Measurements from ENCODE around the gene SLC2A6.
"Not testable (repeated sequence)": the region's sequence is repeated elsewhere in the genome, so short reads cannot be mapped to it uniquely, and the experiment has no call there.

The SLC2A6 gene

GRCh38 chr9:133457233-133457632 is 21.7 kb downstream of the SLC2A6 start:
- Histone ChIP-seq H3K36me3 (ENCODE audit: control insufficient read depth, insufficient read depth, low read length) (no peaks in the 10 kb centered on the region; the same call in 1 of the 2 replicates), H3K27me3 (ENCODE audit: control insufficient read depth, insufficient read depth, low read length) (no peaks in the 10 kb centered on the region), H3K4me3 (ENCODE audit: low read length) (no peak overlapping the region), H3K4me1 (ENCODE audit: control insufficient read depth, insufficient read depth, low read length) (peaks cover 3% of the 10 kb centered on the region; the same call in 1 of the 2 replicates), H3K9me3 (ENCODE audit: control insufficient read depth, insufficient read depth, low read length) (no peaks in the 10 kb centered on the region), H3K27ac (ENCODE audit: low read length) (no peak overlapping the region)
- no CpG with 5 or more reads among the region's 13 CpGs for WGBS (ENCODE audit: insufficient coverage, insufficient read length)
- no peak for DNase-seq (ENCODE audit: low read depth, low spot score)

- Histone ChIP-seq H3K9me3 (ENCODE audit: control insufficient read depth, insufficient read depth, low read length) (no peaks in the 10 kb centered on the region), H3K36me3 (ENCODE audit: control insufficient read depth, insufficient read depth, low read length) (no peaks in the 10 kb centered on the region; the same call in 1 of the 2 replicates), H3K4me3 (ENCODE audit: low read length) (no peak overlapping the region), H3K27ac (ENCODE audit: low read length) (no peak overlapping the region), H3K4me1 (ENCODE audit: control insufficient read depth, insufficient read depth, low read length) (peaks cover 3% of the 10 kb centered on the region; the same call in 1 of the 2 replicates), H3K27me3 (ENCODE audit: control insufficient read depth, insufficient read depth, low read length) (no peaks in the 10 kb centered on the region)
- DNase-seq (ENCODE audit: low read depth, low spot score) = no peak
- no CpG with 5 or more reads among the region's 9 CpGs for WGBS (ENCODE audit: insufficient coverage, insufficient read length)
Observed at GRCh38 chr9:133456409-133456808, 22.5 kb downstream of the SLC2A6 start.

DNA sequence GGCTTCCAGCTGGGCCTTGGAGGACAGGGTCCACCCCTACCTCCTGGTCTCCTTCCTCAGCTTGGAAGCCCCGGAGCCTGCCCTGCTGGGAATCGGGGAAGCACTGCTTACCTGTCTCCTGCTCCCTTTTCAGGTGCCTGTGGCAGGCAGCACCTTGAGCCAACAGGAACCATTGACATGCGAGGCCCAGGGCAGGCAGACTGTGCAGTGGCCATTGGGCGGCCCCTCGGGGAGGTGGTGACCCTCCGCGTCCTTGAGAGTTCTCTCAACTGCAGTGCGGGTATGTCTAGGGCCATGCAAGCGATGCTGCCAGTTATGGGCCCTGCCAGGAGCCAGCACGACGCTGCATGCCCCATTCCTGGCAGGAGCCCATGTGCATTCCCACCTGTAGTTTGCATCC is 23.0 kb downstream of the SLC2A6 start:
- Histone ChIP-seq H3K27me3 (ENCODE audit: control insufficient read depth, insufficient read depth, low read length) (no peaks in the 10 kb centered on the region), H3K36me3 (ENCODE audit: control insufficient read depth, insufficient read depth, low read length) (no peaks in the 10 kb centered on the region; the same call in 1 of the 2 replicates), H3K27ac (ENCODE audit: low read length) (no peak overlapping the region), H3K4me1 (ENCODE audit: control insufficient read depth, insufficient read depth, low read length) (peaks cover 1% of the 10 kb centered on the region; the same call in 1 of the 2 replicates), H3K4me3 (ENCODE audit: low read length) (no peak overlapping the region), H3K9me3 (ENCODE audit: control insufficient read depth, insufficient read depth, low read length) (no peaks in the 10 kb centered on the region)
- DNase-seq (ENCODE audit: low read depth, low spot score) = no peak
- no CpG with 5 or more reads among the region's 11 CpGs for WGBS (ENCODE audit: insufficient coverage, insufficient read length)

GRCh38 chr9:133454943-133455673 is 23.8 kb downstream of the SLC2A6 start:
- no peaks in the 10 kb centered on the region; the same call in 1 of the 2 replicates for H3K36me3 ChIP-seq (ENCODE audit: control insufficient read depth, insufficient read depth, low read length)
- H3K27ac ChIP-seq (ENCODE audit: low read length) = no peak overlapping the region
- WGBS (ENCODE audit: insufficient coverage, insufficient read length) = no CpG with 5 or more reads among the region's 20 CpGs
- DNase-seq (ENCODE audit: low read depth, low spot score) = no peak
- no peak overlapping the region for H3K4me3 ChIP-seq (ENCODE audit: low read length)
- H3K4me1 ChIP-seq (ENCODE audit: control insufficient read depth, insufficient read depth, low read length) = peaks cover 1% of the 10 kb centered on the region; the same call in 1 of the 2 replicates
- no peaks in the 10 kb centered on the region for H3K9me3 ChIP-seq (ENCODE audit: control insufficient read depth, insufficient read depth, low read length)
- H3K27me3 ChIP-seq (ENCODE audit: control insufficient read depth, insufficient read depth, low read length) = no peaks in the 10 kb centered on the region

GRCh38 chr9:133454325-133454724 is 24.6 kb downstream of the SLC2A6 start:
- Histone ChIP-seq H3K9me3 (ENCODE audit: control insufficient read depth, insufficient read depth, low read length) (no peaks in the 10 kb centered on the region), H3K4me1 (ENCODE audit: control insufficient read depth, insufficient read depth, low read length) (peaks cover 1% of the 10 kb centered on the region; the same call in 1 of the 2 replicates), H3K4me3 (ENCODE audit: low read length) (no peak overlapping the region), H3K27ac (ENCODE audit: low read length) (no peak overlapping the region), H3K36me3 (ENCODE audit: control insufficient read depth, insufficient read depth, low read length) (no peaks in the 10 kb centered on the region; the same call in 1 of the 2 replicates), H3K27me3 (ENCODE audit: control insufficient read depth, insufficient read depth, low read length) (no peaks in the 10 kb centered on the region)
- DNase-seq (ENCODE audit: low read depth, low spot score) = no peak
- whole genome bisulfite sequencing (ENCODE audit: insufficient coverage, insufficient read length) = no CpG with 5 or more reads among the region's 19 CpGs

DNA sequence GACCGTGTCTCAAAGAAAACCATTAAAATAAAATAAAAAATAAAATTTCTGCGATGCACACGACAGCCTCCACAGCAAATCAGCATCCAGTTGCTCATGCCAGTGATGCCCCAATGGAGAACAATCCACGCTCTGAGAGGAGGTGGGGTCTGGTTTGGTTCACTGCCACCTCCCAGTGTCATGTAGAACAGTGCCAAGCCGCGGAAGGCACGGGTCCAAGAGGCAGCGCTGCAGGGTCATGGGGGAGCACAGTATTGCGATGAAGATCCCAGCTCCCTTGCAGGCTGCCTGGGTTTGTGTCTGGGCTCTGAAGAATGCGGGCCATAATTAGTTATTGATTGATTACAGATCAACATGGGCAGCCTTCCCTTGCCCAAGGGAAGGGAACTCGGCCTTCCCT is 25.2 kb downstream of the SLC2A6 start:
- WGBS (ENCODE audit: insufficient coverage, insufficient read length) = no CpG with 5 or more reads among the region's 11 CpGs
- Histone ChIP-seq H3K4me3 (ENCODE audit: low read length) (no peak overlapping the region), H3K36me3 (ENCODE audit: control insufficient read depth, insufficient read depth, low read length) (no peaks in the 10 kb centered on the region; the same call in 1 of the 2 replicates), H3K4me1 (ENCODE audit: control insufficient read depth, insufficient read depth, low read length) (no peaks in the 10 kb centered on the region), H3K27me3 (ENCODE audit: control insufficient read depth, insufficient read depth, low read length) (no peaks in the 10 kb centered on the region), H3K9me3 (ENCODE audit: control insufficient read depth, insufficient read depth, low read length) (no peaks in the 10 kb centered on the region), H3K27ac (ENCODE audit: low read length) (no peak overlapping the region)
- DNase-seq (ENCODE audit: low read depth, low spot score) = no peak

- Histone ChIP-seq H3K4me3 (ENCODE audit: low read length) (no peak overlapping the region), H3K27ac (ENCODE audit: low read length) (no peak overlapping the region), H3K4me1 (ENCODE audit: control insufficient read depth, insufficient read depth, low read length) (no peaks in the 10 kb centered on the region), H3K27me3 (ENCODE audit: control insufficient read depth, insufficient read depth, low read length) (no peaks in the 10 kb centered on the region), H3K36me3 (ENCODE audit: control insufficient read depth, insufficient read depth, low read length) (no peaks in the 10 kb centered on the region; the same call in 1 of the 2 replicates), H3K9me3 (ENCODE audit: control insufficient read depth, insufficient read depth, low read length) (no peaks in the 10 kb centered on the region)
- no peak for DNase-seq (ENCODE audit: low read depth, low spot score)
- WGBS (ENCODE audit: insufficient coverage, insufficient read length) = no CpG with 5 or more reads among the region's 7 CpGs
Observed at GRCh38 chr9:133452562-133452961, 26.3 kb downstream of the SLC2A6 start.

DNA sequence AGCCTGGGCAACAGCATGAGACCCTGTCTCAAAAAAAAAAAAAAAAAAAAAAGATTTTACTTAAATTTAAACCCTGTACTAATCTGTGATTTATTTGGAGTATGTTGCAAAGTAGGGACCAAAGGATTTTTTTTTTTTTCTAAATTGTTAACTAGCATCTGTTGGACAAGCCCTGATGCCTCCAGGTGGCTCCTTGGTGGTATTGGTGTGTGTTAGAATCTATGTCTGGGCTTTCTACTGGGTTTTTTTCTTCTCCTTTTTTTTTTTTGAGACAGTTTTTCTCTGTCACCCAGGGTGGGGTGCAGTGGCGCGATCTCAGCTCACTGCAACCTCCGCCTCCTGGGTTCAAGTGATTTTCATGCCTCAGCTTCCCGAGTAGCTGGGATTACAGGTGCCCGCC is 27.0 kb downstream of the SLC2A6 start:
- H3K36me3 ChIP-seq (ENCODE audit: control insufficient read depth, insufficient read depth, low read length); DNase-seq (ENCODE audit: low read depth, low spot score); H3K9me3 ChIP-seq (ENCODE audit: control insufficient read depth, insufficient read depth, low read length); H3K4me1 ChIP-seq (ENCODE audit: control insufficient read depth, insufficient read depth, low read length); H3K27me3 ChIP-seq (ENCODE audit: control insufficient read depth, insufficient read depth, low read length); H3K4me3 ChIP-seq (ENCODE audit: low read length); H3K27ac ChIP-seq (ENCODE audit: low read length): not testable (repeated sequence)
- WGBS (ENCODE audit: insufficient coverage, insufficient read length) = no CpG with 5 or more reads among the region's 5 CpGs

GRCh38 chr9:133449760-133450159 is 29.1 kb downstream of the SLC2A6 start:
- WGBS (ENCODE audit: insufficient coverage, insufficient read length) = no CpG with 5 or more reads among the region's 12 CpGs
- Histone ChIP-seq H3K4me3 (ENCODE audit: low read length) (no peak overlapping the region), H3K9me3 (ENCODE audit: control insufficient read depth, insufficient read depth, low read length) (no peaks in the 10 kb centered on the region), H3K4me1 (ENCODE audit: control insufficient read depth, insufficient read depth, low read length) (no peaks in the 10 kb centered on the region), H3K27ac (ENCODE audit: low read length) (no peak overlapping the region), H3K27me3 (ENCODE audit: control insufficient read depth, insufficient read depth, low read length) (no peaks in the 10 kb centered on the region), H3K36me3 (ENCODE audit: control insufficient read depth, insufficient read depth, low read length) (no peaks in the 10 kb centered on the region)
- no peak for DNase-seq (ENCODE audit: low read depth, low spot score)

DNA sequence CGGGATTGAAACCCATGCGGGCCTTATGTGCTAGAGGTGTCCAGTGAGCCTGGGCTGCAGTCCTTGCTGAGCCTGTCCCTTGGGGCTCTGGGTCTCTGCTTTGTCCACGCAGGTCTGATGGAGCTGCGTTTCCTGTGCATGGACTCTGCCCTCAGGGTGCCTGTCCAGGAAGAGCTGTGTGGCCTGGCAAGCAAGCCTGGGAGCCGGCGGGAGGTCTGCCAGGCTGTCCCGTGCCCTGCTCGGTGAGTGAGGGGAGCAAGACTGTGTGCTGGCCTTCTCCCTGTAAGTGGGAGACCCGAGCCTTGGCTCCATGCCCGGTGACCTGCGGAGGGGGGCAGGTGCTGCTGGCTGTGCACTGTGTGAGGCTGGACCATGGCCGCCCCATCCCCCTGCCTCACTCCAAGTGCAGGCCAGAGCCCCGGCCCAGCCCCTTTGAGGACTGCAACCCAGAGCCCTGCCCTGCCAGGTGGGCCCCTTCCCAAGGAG is 30.4 kb downstream of the SLC2A6 start:
- no peak for DNase-seq (ENCODE audit: low read depth, low spot score)
- H3K4me3 ChIP-seq (ENCODE audit: low read length) = no peak overlapping the region
- WGBS (ENCODE audit: insufficient coverage, insufficient read length) = no CpG with 5 or more reads among the region's 13 CpGs
- H3K27ac ChIP-seq (ENCODE audit: low read length) = no peak overlapping the region
- no peaks in the 10 kb centered on the region for H3K9me3 ChIP-seq (ENCODE audit: control insufficient read depth, insufficient read depth, low read length)
- no peaks in the 10 kb centered on the region for H3K4me1 ChIP-seq (ENCODE audit: control insufficient read depth, insufficient read depth, low read length)
- no peaks in the 10 kb centered on the region for H3K27me3 ChIP-seq (ENCODE audit: control insufficient read depth, insufficient read depth, low read length)
- H3K36me3 ChIP-seq (ENCODE audit: control insufficient read depth, insufficient read depth, low read length) = no peaks in the 10 kb centered on the region

Data from iPS DF 6.9 (cell line).